Fibroblast of skin of back (primary cell): ENCODE data around the gene CCDC154. TPM values are rescaled to one million over a fixed set of nuclear protein-coding genes. Genes with fewer than 3 reads are reported as not detected.
A peak's percentile ranks its signal among the peaks of the same experiment; 100 is the strongest.
"Not testable (repeated sequence)": the region's sequence is repeated elsewhere in the genome, so short reads cannot be mapped to it uniquely, and the experiment has no call there.

Source experiments
- DNase-seq: peaks from one replicate; pipeline ENCODE4 v3.0.0-alpha.2; 2013
- polyA plus RNA-seq, 2 experiments: library from polyadenylated mRNA; unstranded; fragments of 120-200 nt; gene quantifications; one replicate each; pipeline ENCODE4 v1.2.1, GENCODE V29; 2013; ENCODE audit not compliant: insufficient read length in 2 of 2

Gene CCDC154
- polyA plus RNA-seq (2013, experiment 1 of 2; ENCODE audit: insufficient read length): 0.29 TPM
- polyA plus RNA-seq (2013, experiment 2 of 2; ENCODE audit: insufficient read length): 0.16 TPM

GRCh38 chr16:1443980-1444729 lies at the start of gene CCDC154:
TSS of gene CCDC154 (minus strand) at chr16:1444556. CDS start at chr16:1444322, 234 bp downstream.
- no peak for DNase-seq

- DNase-seq: peak; percentile 20
Observed at GRCh38 chr16:1493746-1494094, 49.4 kb upstream of the CCDC154 start.

- DNase-seq: peak; percentile 77
Observed at GRCh38 chr16:1492923-1493745, 48.8 kb upstream of the CCDC154 start, which contains the start of gene TELO2. TSS of gene TELO2 (plus strand) at chr16:1493360. CDS start at chr16:1494282, 922 bp downstream.

GRCh38 chr16:1492082-1492922 lies 47.9 kb upstream of the CCDC154 start:
- no peak for DNase-seq

- DNase-seq: no peak
Observed at GRCh38 chr16:1491327-1491726, 47.0 kb upstream of the CCDC154 start.

- no peak for DNase-seq
Observed at GRCh38 chr16:1489077-1489476, 44.7 kb upstream of the CCDC154 start.

GRCh38 chr16:1488619-1489018 lies 44.3 kb upstream of the CCDC154 start, which contains the start of gene PTX4:
TSS of gene PTX4 (minus strand) at chr16:1488944. CDS start at chr16:1488909, 35 bp downstream.
- no peak for DNase-seq

GRCh38 chr16:1488054-1488601 lies 43.8 kb upstream of the CCDC154 start:
- no peak for DNase-seq

GRCh38 chr16:1487395-1488053 lies 43.2 kb upstream of the CCDC154 start:
- DNase-seq: no peak

GRCh38 chr16:1486551-1487390 lies 42.4 kb upstream of the CCDC154 start:
- no peak for DNase-seq

- DNase-seq: no peak
Observed at GRCh38 chr16:1485847-1486496, 41.6 kb upstream of the CCDC154 start.

- no peak for DNase-seq
Observed at GRCh38 chr16:1481906-1482835, 37.8 kb upstream of the CCDC154 start.

GRCh38 chr16:1478937-1479336 lies 34.6 kb upstream of the CCDC154 start:
- DNase-seq: not testable (repeated sequence)

GRCh38 chr16:1477033-1477432 lies 32.7 kb upstream of the CCDC154 start:
- DNase-seq: no peak

GRCh38 chr16:1475552-1476114 lies 31.3 kb upstream of the CCDC154 start:
- DNase-seq: no peak

GRCh38 chr16:1474796-1475551 lies 30.6 kb upstream of the CCDC154 start, which contains the start of gene CLCN7:
TSS of gene CLCN7 (minus strand) at chr16:1475028. CDS start at chr16:1474974, 54 bp downstream.
- peak; percentile 86 for DNase-seq

GRCh38 chr16:1474082-1474795 lies 29.9 kb upstream of the CCDC154 start:
- no peak for DNase-seq
